Measurements from ENCODE around the gene GATA6.

Gene GATA6

GRCh38 chr18:22203035-22203434, 33.6 kb downstream of the GATA6 start:
- Histone ChIP-seq H3K9me3 (no peaks in the 10 kb centered on the region), H3K27me3 (no peaks in the 10 kb centered on the region), H3K4me2 (peak overlapping the region; percentile 5; the same call in 1 of the 2 replicates), H3K27ac (no peak overlapping the region), H4K20me1 (0 out of 2 replicates have a peak, but pooled peaks cover 4% of the 10 kb centered on the region), H3K4me1 (peaks cover 23% of the 10 kb centered on the region), H3K9ac (no peak overlapping the region), H3K4me3 (no peak overlapping the region), H3K36me3 (peaks cover 23% of the 10 kb centered on the region)
- no peak for TF ChIP-seq Cebpa-rat (IDR thresholded peaks at IDR 0.05)

- H3K27ac ChIP-seq = no peak overlapping the region
- peaks cover 23% of the 10 kb centered on the region for H3K4me1 ChIP-seq
- H3K9me3 ChIP-seq = no peaks in the 10 kb centered on the region
- no peak for TF ChIP-seq Cebpa-rat (IDR thresholded peaks at IDR 0.05)
- H4K20me1 ChIP-seq = no peaks in the 10 kb centered on the region
- no peak overlapping the region for H3K9ac ChIP-seq
- peaks cover 23% of the 10 kb centered on the region for H3K36me3 ChIP-seq
- H3K4me2 ChIP-seq = peak overlapping the region; percentile 5; the same call in 1 of the 2 replicates
- no peak overlapping the region for H3K4me3 ChIP-seq
- no peaks in the 10 kb centered on the region for H3K27me3 ChIP-seq
Observed at GRCh38 chr18:22203536-22204213, 34.3 kb downstream of the GATA6 start.

DNA sequence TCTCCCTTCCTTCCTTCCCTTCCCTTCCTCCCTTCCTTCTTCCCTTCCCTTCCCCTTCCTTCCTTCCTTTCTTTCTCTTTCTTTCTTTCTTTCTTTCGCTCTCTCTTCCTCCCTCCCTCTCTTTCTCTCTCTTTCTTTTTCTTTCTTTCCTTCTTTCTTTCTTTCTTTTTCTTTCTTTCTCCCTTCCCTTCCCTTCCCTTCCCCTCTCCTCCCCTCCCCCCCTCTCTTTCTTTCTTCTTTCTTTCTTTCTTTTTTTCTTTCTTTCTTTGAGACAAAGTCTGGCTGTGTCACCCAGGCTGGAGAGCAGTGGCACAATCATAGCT, 34.8 kb downstream of the GATA6 start:
- H3K4me2 ChIP-seq = no peak overlapping the region
- H3K9ac ChIP-seq = no peak overlapping the region
- H4K20me1 ChIP-seq = no peaks in the 10 kb centered on the region
- no peaks in the 10 kb centered on the region for H3K27me3 ChIP-seq
- H3K4me1 ChIP-seq = peaks cover 23% of the 10 kb centered on the region
- H3K36me3 ChIP-seq = peaks cover 23% of the 10 kb centered on the region
- no peak overlapping the region for H3K27ac ChIP-seq
- no peak for TF ChIP-seq Cebpa-rat (IDR thresholded peaks at IDR 0.05)
- H3K4me3 ChIP-seq = no peak overlapping the region
- H3K9me3 ChIP-seq = no peaks in the 10 kb centered on the region

DNA sequence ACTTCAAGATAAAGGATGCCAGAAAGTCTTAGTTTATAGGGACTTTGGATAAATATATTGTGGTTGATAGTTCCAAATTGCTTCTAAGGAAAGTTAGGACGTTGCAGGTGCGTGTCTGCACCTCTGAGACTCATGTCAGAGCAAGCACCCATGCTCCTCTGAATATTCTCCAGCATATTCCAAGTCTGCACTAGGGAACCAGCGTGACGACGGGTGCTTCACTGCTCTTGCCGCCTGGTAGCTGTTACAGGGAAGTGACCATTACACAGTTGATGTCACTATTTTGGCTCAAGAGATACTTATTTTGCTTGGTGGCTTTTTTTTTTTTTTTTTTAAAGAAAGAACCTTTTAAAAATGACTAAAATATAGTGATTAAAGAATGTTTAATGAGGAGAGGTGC, 35.6 kb downstream of the GATA6 start:
- Histone ChIP-seq H3K4me2 (no peak overlapping the region), H3K4me3 (no peak overlapping the region), H3K4me1 (peaks cover 23% of the 10 kb centered on the region), H3K36me3 (peaks cover 23% of the 10 kb centered on the region), H3K27ac (no peak overlapping the region), H3K9ac (no peak overlapping the region), H3K27me3 (no peaks in the 10 kb centered on the region), H4K20me1 (no peaks in the 10 kb centered on the region), H3K9me3 (no peaks in the 10 kb centered on the region)
- no peak for TF ChIP-seq Cebpa-rat (IDR thresholded peaks at IDR 0.05)

GRCh38 chr18:22207021-22207758, 37.8 kb downstream of the GATA6 start:
- TF ChIP-seq Cebpa-rat (IDR thresholded peaks at IDR 0.05) = no peak
- H3K9me3 ChIP-seq = no peaks in the 10 kb centered on the region

GRCh38 chr18:22210311-22210754, 40.9 kb downstream of the GATA6 start:
- TF ChIP-seq Cebpa-rat (IDR thresholded peaks at IDR 0.05) = no peak
- H3K36me3 ChIP-seq = no peaks in the 10 kb centered on the region
- no peaks in the 10 kb centered on the region for H3K27me3 ChIP-seq
- H3K27ac ChIP-seq = no peak overlapping the region
- no peak overlapping the region for H3K4me3 ChIP-seq
- H3K4me1 ChIP-seq = peaks cover 35% of the 10 kb centered on the region
- H3K9ac ChIP-seq = no peak overlapping the region
- no peak overlapping the region for H3K4me2 ChIP-seq
- no peaks in the 10 kb centered on the region for H3K9me3 ChIP-seq
- no peaks in the 10 kb centered on the region for H4K20me1 ChIP-seq

More at GRCh38 chr18:22207021-22207758, 37.8 kb downstream of the GATA6 start:
- Histone ChIP-seq H4K20me1 (no peaks in the 10 kb centered on the region), H3K27ac (no peak overlapping the region), H3K4me3 (no peak overlapping the region), H3K9ac (no peak overlapping the region), H3K36me3 (peaks cover 6% of the 10 kb centered on the region; the same call in 1 of the 2 replicates), H3K4me1 (peaks cover 23% of the 10 kb centered on the region), H3K27me3 (no peaks in the 10 kb centered on the region), H3K4me2 (peak overlapping the region; percentile 1)

DNA sequence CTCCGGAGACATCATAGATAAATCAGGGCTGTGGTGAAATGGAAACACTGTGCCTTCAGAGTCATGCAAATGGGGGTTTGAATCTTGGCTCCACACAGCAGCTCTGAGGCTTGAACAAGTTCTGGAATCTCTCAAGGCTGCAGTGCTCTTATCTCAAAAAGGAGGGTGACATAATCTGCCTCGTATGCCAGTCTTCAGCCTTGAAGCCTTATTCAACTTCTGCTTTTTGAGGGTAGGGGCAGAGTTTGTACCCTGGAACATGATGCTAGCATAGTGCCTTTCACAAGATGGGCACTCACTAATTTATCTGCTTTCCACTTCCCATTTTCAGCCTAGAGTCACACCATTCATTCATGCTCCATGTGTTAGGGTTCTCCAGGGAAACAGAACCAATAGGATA, 42.3 kb downstream of the GATA6 start:
- Histone ChIP-seq H3K27ac (no peak overlapping the region), H3K4me3 (no peak overlapping the region), H3K9ac (no peak overlapping the region), H3K36me3 (no peaks in the 10 kb centered on the region), H3K9me3 (no peaks in the 10 kb centered on the region), H3K4me2 (no peak overlapping the region), H3K27me3 (no peaks in the 10 kb centered on the region), H4K20me1 (no peaks in the 10 kb centered on the region), H3K4me1 (peaks cover 43% of the 10 kb centered on the region)
- TF ChIP-seq Cebpa-rat (IDR thresholded peaks at IDR 0.05) = no peak

DNA sequence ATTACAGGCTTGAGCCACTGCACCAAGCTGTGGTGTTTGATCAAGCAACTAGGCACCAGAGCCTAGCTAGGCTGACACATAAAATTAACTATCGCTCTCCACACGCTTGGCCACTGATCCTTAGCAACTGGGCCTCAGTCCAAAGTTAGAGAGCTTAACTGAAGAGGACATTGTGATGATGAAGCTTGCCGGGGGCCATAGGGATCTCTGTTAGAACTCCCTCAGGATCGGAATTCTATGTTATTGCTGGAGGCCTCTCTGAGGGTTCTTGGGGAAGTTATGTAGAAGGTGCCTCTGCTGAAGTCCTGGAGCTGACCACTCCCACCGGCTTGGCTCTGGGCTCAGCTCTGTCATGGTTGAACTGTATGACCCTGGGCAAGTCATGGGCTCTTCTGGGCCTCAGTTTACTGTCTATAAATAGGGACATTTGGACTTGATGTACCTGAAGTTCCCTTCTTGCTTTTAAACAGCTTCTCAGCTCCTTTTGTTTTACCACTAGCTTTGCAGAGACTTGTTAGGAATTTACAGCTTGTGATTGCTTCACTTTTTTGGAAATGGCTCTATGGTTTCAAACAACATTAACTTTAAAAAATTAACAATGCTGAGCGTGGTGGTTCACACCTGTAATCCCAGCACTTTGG, 44.1 kb downstream of the GATA6 start:
- H3K9ac ChIP-seq = no peak overlapping the region
- no peak overlapping the region for H3K4me3 ChIP-seq
- no peak overlapping the region for H3K4me2 ChIP-seq
- H4K20me1 ChIP-seq = no peaks in the 10 kb centered on the region
- no peaks in the 10 kb centered on the region for H3K36me3 ChIP-seq
- TF ChIP-seq Cebpa-rat (IDR thresholded peaks at IDR 0.05) = no peak
- peaks cover 48% of the 10 kb centered on the region for H3K4me1 ChIP-seq
- H3K27ac ChIP-seq = no peak overlapping the region
- H3K9me3 ChIP-seq = no peaks in the 10 kb centered on the region
- H3K27me3 ChIP-seq = no peaks in the 10 kb centered on the region

GRCh38 chr18:22214731-22215528, 45.5 kb downstream of the GATA6 start:
- Histone ChIP-seq H3K9ac (no peak overlapping the region), H3K4me2 (peak overlapping the region; percentile 66), H3K4me3 (no peak overlapping the region), H3K4me1 (peaks cover 48% of the 10 kb centered on the region), H3K27me3 (no peaks in the 10 kb centered on the region), H3K27ac (no peak overlapping the region; the same call in 1 of the 2 replicates), H3K9me3 (no peaks in the 10 kb centered on the region), H4K20me1 (no peaks in the 10 kb centered on the region), H3K36me3 (no peaks in the 10 kb centered on the region)
- TF ChIP-seq Cebpa-rat (IDR thresholded peaks at IDR 0.05) = no peak
